ENCODE data around the gene ADPRHL1.

ADPRHL1 gene

GRCh38 chr13:113407531-113408393 lies 45.5 kb downstream of the ADPRHL1 start:
- Histone ChIP-seq H3K27ac (no peak overlapping the region), H3K4me3 (no peak overlapping the region)

- Histone ChIP-seq H3K27ac (no peak overlapping the region), H3K4me3 (no peak overlapping the region)
These were observed 46.2 kb downstream of the ADPRHL1 start for GRCh38 chr13:113407103-113407530.

- H3K4me3 ChIP-seq: no peak overlapping the region
- H3K27ac ChIP-seq: no peak overlapping the region
These were observed 46.8 kb downstream of the ADPRHL1 start for GRCh38 chr13:113406321-113407102.

GRCh38 chr13:113405481-113406300 lies 47.6 kb downstream of the ADPRHL1 start:
- H3K4me3 ChIP-seq: no peak overlapping the region
- H3K27ac ChIP-seq: no peak overlapping the region

DNA sequence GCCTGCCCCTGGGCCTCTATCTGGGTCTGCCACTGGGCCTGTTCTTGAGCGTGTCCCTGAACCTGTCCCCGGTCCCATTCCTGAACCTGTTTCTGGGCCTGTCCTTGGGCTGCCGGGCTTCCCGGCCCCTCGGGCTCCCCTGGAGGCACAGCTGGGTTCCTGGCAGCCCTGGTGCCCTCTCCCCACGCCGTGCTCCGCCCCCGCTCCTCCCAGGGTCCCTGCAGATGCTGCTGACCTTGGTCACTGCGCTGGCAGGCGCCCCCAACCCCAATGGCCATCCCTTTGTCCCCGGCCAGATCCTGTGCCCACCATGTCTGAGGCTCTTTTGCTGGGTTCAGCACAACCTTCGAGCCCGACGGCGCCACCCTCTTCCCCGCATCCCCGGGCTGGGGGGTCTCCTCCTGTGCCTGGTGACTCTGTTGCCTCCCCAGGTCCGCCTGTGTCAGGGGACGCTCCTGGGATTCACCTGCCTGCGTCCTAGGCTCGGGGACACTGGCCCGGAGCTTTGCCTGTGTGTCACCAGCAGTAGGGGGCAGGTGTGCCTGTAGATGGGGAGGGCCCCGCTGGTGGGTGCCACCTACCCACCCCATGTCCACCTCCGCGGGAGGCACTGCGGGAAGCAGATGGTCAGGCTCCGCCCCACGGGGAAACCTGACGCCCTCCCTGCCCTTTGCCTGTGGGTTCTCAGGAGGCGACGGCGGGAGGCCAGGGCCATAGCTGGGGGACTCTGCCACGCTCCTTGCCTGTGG lies 48.4 kb downstream of the ADPRHL1 start:
- Histone ChIP-seq H3K27ac (no peak overlapping the region), H3K4me3 (no peak overlapping the region)

DNA sequence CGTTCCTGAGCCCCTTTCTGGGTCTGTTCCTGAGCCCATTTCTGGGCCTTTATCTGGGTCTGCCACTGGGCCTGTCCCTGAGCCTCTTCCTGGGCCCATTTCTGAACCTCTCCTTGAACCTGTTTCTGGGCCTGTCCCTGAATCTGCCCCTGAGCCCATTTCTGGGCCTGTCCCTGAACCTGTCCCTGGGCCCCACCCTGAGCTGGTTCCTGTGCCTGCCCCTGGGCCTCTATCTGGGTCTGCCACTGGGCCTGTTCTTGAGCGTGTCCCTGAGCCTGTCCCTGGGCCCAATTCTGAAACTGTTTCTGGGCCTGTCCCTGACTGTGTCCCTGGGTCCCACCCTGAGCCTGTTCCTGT lies 48.9 kb downstream of the ADPRHL1 start:
- no peak overlapping the region for H3K4me3 ChIP-seq
- no peak overlapping the region for H3K27ac ChIP-seq

GRCh38 chr13:113403255-113404104 lies 49.8 kb downstream of the ADPRHL1 start:
- Histone ChIP-seq H3K27ac (no peak overlapping the region), H3K4me3 (no peak overlapping the region)

DNA sequence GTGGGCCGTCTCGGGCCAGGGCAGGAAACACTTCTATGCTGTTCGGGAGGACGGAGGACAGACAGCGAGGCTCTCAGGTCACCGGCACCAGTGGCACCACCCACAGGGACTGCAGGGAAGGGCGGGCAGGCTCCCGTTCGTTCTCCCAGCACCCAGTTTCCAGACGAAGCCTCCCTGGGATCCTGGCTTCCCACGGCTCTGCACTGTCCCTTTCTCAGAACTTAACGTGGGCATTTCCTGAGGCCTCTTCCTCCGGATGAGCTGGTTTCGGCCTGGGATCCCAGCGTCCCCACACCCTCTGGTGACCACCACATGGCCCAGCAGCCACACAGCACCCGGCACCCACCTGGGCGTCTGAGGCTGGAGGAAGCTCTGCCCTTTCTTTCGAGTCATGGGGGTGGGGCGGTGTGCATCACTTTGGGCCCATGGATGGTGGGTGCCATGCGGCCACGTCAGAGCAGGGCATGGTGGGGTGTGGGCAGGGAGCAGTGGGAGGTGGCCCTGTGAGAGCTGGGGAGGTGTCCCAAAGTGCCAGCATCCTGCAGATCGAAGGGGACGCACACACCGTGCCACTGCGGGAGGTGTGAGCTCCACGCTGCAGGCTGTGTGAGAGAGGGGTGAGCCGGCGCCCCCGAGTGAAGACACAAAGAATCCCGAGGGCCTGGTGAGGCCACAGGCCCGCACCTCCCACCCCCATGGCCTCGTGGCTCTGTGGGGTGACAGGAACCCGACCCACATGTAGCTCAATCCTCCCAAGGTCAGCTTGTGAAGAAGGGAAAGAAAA lies 50.6 kb downstream of the ADPRHL1 start:
- no peak overlapping the region for H3K27ac ChIP-seq
- no peak overlapping the region for H3K4me3 ChIP-seq

- no peak overlapping the region for H3K27ac ChIP-seq
- H3K4me3 ChIP-seq: no peak overlapping the region
These were observed 51.6 kb downstream of the ADPRHL1 start for GRCh38 chr13:113401452-113402415.

- Histone ChIP-seq H3K27ac (no peak overlapping the region), H3K4me3 (no peak overlapping the region)
These were observed 52.5 kb downstream of the ADPRHL1 start for GRCh38 chr13:113400621-113401451.

DNA sequence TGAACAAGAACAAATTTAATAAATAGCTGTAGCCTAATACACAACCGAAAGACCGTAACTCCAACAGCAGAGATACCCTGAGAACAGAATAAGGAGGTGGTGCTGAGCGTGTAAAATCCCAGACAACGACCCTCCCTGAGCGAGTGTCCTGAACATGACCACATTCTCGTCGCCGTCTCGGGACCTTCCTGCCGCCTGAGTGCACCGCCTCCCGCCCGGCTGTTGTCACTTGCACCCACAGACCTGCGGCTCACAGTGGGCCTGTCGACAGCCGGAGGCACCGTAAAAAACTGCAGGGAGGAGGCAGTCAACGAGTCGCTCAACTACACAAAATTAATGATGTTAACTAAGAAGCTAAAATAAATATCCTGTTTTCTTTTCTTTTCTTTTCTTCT lies 53.5 kb downstream of the ADPRHL1 start:
- H3K4me3 ChIP-seq: no peak overlapping the region
- H3K27ac ChIP-seq: no peak overlapping the region

- Histone ChIP-seq H3K4me3 (no peak overlapping the region), H3K27ac (peak overlapping the region in 2 of 21 experiments; percentile 41 to 58)
These were observed 54.1 kb downstream of the ADPRHL1 start for GRCh38 chr13:113398963-113399754.

GRCh38 chr13:113397608-113398425 lies 55.5 kb downstream of the ADPRHL1 start:
- no peak overlapping the region for H3K4me3 ChIP-seq
- no peak overlapping the region for H3K27ac ChIP-seq

GRCh38 chr13:113394339-113394640 lies 59.0 kb downstream of the ADPRHL1 start:
- H3K4me3 ChIP-seq: peak overlapping the region in 6 of 7 experiments; percentile 38 to 69 (median 52)
- H3K27ac ChIP-seq: no peak overlapping the region
